ENCODE results near the gene SMYD5. TPM values are rescaled to one million over a fixed set of nuclear protein-coding genes. Genes with fewer than 3 reads are reported as not detected.
A peak's percentile ranks its signal among the peaks of the same experiment; 100 is the strongest.
"Not testable (repeated sequence)": the region's sequence is repeated elsewhere in the genome, so short reads cannot be mapped to it uniquely, and the experiment has no call there.

The SMYD5 gene
- total RNA-seq, 1 donor from 2014 or later: 17.0 TPM

- DNase-seq: peak; percentile 80
- Mint-ChIP-seq H3K4me3 (ENCODE audit: unreplicated experiment) (no peak overlapping the region), H3K36me3 (ENCODE audit: unreplicated experiment) (no peaks in the 10 kb centered on the region)
These were observed 46.4 kb downstream of the SMYD5 start for GRCh38 chr2:73260338-73260984.

GRCh38 chr2:73262108-73262651 lies 48.1 kb downstream of the SMYD5 start:
- H3K36me3 Mint-ChIP-seq (ENCODE audit: unreplicated experiment): no peaks in the 10 kb centered on the region
- no peak for DNase-seq
- H3K4me3 Mint-ChIP-seq (ENCODE audit: unreplicated experiment): no peak overlapping the region
- TF ChIP-seq CTCF (IDR thresholded peaks at IDR 0.05; ENCODE audit: partially characterized antibody, unreplicated experiment): no peak
- no peaks in the 10 kb centered on the region for H3K9me3 Mint-ChIP-seq (ENCODE audit: unreplicated experiment)
- no peak overlapping the region for H3K27ac Mint-ChIP-seq (ENCODE audit: unreplicated experiment)
- H3K27me3 Mint-ChIP-seq (ENCODE audit: unreplicated experiment): peaks cover 11% of the 10 kb centered on the region
- no peaks in the 10 kb centered on the region for H3K4me1 Mint-ChIP-seq (ENCODE audit: low read depth, unreplicated experiment)

More at GRCh38 chr2:73260338-73260984, 46.4 kb downstream of the SMYD5 start:
- Mint-ChIP-seq H3K27me3 (ENCODE audit: unreplicated experiment) (peaks cover 6% of the 10 kb centered on the region), H3K9me3 (ENCODE audit: unreplicated experiment) (no peaks in the 10 kb centered on the region), H3K4me1 (ENCODE audit: low read depth, unreplicated experiment) (peaks cover 3% of the 10 kb centered on the region), H3K27ac (ENCODE audit: unreplicated experiment) (no peak overlapping the region)
- no peak for TF ChIP-seq CTCF (IDR thresholded peaks at IDR 0.05; ENCODE audit: partially characterized antibody, unreplicated experiment)

GRCh38 chr2:73262691-73263429 lies 48.8 kb downstream of the SMYD5 start:
- not testable (repeated sequence) for H3K9me3 Mint-ChIP-seq (ENCODE audit: unreplicated experiment); H3K4me3 Mint-ChIP-seq (ENCODE audit: unreplicated experiment); DNase-seq; H3K4me1 Mint-ChIP-seq (ENCODE audit: low read depth, unreplicated experiment); H3K36me3 Mint-ChIP-seq (ENCODE audit: unreplicated experiment); H3K27ac Mint-ChIP-seq (ENCODE audit: unreplicated experiment)
- peaks cover 12% of the 10 kb centered on the region for H3K27me3 Mint-ChIP-seq (ENCODE audit: unreplicated experiment)

- Mint-ChIP-seq H3K36me3 (ENCODE audit: unreplicated experiment) (peaks cover 9% of the 10 kb centered on the region), H3K9me3 (ENCODE audit: unreplicated experiment) (peaks cover 3% of the 10 kb centered on the region), H3K4me1 (ENCODE audit: low read depth, unreplicated experiment) (no peaks in the 10 kb centered on the region), H3K4me3 (ENCODE audit: unreplicated experiment) (no peak overlapping the region), H3K27me3 (ENCODE audit: unreplicated experiment) (peaks cover 21% of the 10 kb centered on the region), H3K27ac (ENCODE audit: unreplicated experiment) (no peak overlapping the region)
- TF ChIP-seq CTCF (IDR thresholded peaks at IDR 0.05; ENCODE audit: partially characterized antibody, unreplicated experiment): no peak
- DNase-seq: no peak
These were observed 49.7 kb downstream of the SMYD5 start for GRCh38 chr2:73263540-73264331.

GRCh38 chr2:73264332-73264606 lies 50.2 kb downstream of the SMYD5 start:
- DNase-seq: no peak
- Mint-ChIP-seq H3K27me3 (ENCODE audit: unreplicated experiment) (peaks cover 21% of the 10 kb centered on the region), H3K4me3 (ENCODE audit: unreplicated experiment) (no peak overlapping the region), H3K36me3 (ENCODE audit: unreplicated experiment) (peaks cover 9% of the 10 kb centered on the region), H3K4me1 (ENCODE audit: low read depth, unreplicated experiment) (no peaks in the 10 kb centered on the region), H3K9me3 (ENCODE audit: unreplicated experiment) (peaks cover 3% of the 10 kb centered on the region), H3K27ac (ENCODE audit: unreplicated experiment) (no peak overlapping the region)
- no peak for TF ChIP-seq CTCF (IDR thresholded peaks at IDR 0.05; ENCODE audit: partially characterized antibody, unreplicated experiment)
